Measurements from ENCODE around the gene TENM4. TPM values are rescaled to one million over a fixed set of nuclear protein-coding genes. Genes with fewer than 3 reads are reported as not detected.

The TENM4 gene
- total RNA-seq, 2 donors from 2014 or later, result 68.2 to 130 TPM

DNA sequence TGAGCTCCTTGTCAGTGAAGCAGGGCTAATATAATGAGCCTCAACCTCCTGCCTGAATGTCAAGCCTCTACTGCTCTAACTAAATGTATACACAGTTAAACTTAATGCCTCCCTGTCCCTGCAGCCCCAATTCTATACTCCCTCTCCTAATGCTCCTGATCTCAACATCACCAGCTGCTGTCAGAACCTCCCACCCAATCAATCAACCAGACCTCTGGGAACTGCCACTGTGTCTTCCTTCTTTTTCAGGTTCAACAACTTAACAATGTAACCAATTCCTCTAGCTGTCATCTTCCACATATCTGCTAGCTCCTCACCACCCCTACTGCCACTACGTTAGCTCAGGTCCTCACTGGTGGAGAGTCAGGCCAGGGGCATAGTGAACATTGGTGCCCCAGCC lies 526.3 kb downstream of the TENM4 start:
- no peak overlapping the region for H3K4me3 ChIP-seq (ENCODE audit: low read length)
- no peaks in the 10 kb centered on the region for H3K9me3 Mint-ChIP-seq
- H3K27me3 ChIP-seq (ENCODE audit: control insufficient read depth, insufficient read depth, low read length, poor library complexity, severe bottlenecking), result no peaks in the 10 kb centered on the region
- DNase-seq, result peak; percentile 12
- no peaks in the 10 kb centered on the region for H3K36me3 Mint-ChIP-seq (ENCODE audit: low read depth)
- no peak overlapping the region for H3K4me3 Mint-ChIP-seq
- H3K9ac ChIP-seq (ENCODE audit: extremely low read depth, low read length, poor library complexity, severe bottlenecking), result no peak overlapping the region
- WGBS, 2 experiments (ENCODE audit: insufficient coverage in 1 of 2, insufficient read length in 1 of 2), result 85 to 100% methylated on average over 1 of the region's 1 CpG
- no peaks in the 10 kb centered on the region for H3K27me3 Mint-ChIP-seq (ENCODE audit: insufficient read depth)
- H3K4me1 ChIP-seq (ENCODE audit: control insufficient read depth, insufficient read depth, low read length), result no peaks in the 10 kb centered on the region
- no peaks in the 10 kb centered on the region for H3K9me3 ChIP-seq (ENCODE audit: control insufficient read depth, low read length)
- no peak overlapping the region for H3K27ac ChIP-seq (ENCODE audit: low read depth, low read length)
- peaks cover 4% of the 10 kb centered on the region for H3K4me1 Mint-ChIP-seq
- H3K36me3 ChIP-seq (ENCODE audit: control insufficient read depth, insufficient read depth, low read length), result no peaks in the 10 kb centered on the region
- TF ChIP-seq, protein P1, sequence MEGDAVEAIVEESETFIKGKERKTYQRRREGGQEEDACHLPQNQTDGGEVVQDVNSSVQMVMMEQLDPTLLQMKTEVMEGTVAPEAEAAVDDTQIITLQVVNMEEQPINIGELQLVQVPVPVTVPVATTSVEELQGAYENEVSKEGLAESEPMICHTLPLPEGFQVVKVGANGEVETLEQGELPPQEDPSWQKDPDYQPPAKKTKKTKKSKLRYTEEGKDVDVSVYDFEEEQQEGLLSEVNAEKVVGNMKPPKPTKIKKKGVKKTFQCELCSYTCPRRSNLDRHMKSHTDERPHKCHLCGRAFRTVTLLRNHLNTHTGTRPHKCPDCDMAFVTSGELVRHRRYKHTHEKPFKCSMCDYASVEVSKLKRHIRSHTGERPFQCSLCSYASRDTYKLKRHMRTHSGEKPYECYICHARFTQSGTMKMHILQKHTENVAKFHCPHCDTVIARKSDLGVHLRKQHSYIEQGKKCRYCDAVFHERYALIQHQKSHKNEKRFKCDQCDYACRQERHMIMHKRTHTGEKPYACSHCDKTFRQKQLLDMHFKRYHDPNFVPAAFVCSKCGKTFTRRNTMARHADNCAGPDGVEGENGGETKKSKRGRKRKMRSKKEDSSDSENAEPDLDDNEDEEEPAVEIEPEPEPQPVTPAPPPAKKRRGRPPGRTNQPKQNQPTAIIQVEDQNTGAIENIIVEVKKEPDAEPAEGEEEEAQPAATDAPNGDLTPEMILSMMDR (conservative IDR thresholded peaks at IDR 0.05), result no peak
- H3K27ac Mint-ChIP-seq, result no peak overlapping the region

DNA sequence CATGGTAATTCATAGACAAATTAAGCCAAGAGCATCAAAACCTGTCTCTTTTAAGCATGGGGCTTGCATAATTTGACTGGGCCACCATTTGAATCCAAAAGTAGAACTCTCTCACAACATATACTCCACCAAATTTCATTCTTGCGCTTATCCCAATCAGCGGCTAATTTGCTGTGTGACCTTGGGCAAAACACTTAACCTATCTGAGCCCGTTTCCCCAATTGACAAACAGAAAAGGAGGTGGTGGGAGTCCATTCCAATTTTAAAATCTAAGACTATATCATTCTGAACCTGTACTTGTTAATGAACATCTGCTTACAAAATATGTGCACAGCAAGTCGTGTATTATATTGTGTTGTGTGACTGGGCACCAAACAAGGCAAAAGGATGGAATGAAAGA lies 528.1 kb downstream of the TENM4 start:
- no peak overlapping the region for H3K27ac ChIP-seq (ENCODE audit: low read depth, low read length)
- peak; percentile 3 for DNase-seq
- no peaks in the 10 kb centered on the region for H3K36me3 Mint-ChIP-seq (ENCODE audit: low read depth)
- H3K9me3 Mint-ChIP-seq, result no peaks in the 10 kb centered on the region
- no peaks in the 10 kb centered on the region for H3K27me3 Mint-ChIP-seq (ENCODE audit: insufficient read depth)
- TF ChIP-seq, protein P1 (conservative IDR thresholded peaks at IDR 0.05), result no peak
- no peak overlapping the region for H3K9ac ChIP-seq (ENCODE audit: extremely low read depth, low read length, poor library complexity, severe bottlenecking)
- no peak overlapping the region for H3K27ac Mint-ChIP-seq
- 91 to 100% methylated on average over 1 to 4 of the region's 4 CpGs for WGBS, 2 experiments (ENCODE audit: insufficient coverage in 1 of 2, insufficient read length in 1 of 2)
- H3K4me1 Mint-ChIP-seq, result peaks cover 3% of the 10 kb centered on the region
- no peaks in the 10 kb centered on the region for H3K27me3 ChIP-seq (ENCODE audit: control insufficient read depth, insufficient read depth, low read length, poor library complexity, severe bottlenecking)
- no peak overlapping the region for H3K4me3 Mint-ChIP-seq
- no peaks in the 10 kb centered on the region for H3K9me3 ChIP-seq (ENCODE audit: control insufficient read depth, low read length)
- H3K4me3 ChIP-seq (ENCODE audit: low read length), result no peak overlapping the region
- H3K4me1 ChIP-seq (ENCODE audit: control insufficient read depth, insufficient read depth, low read length), result no peaks in the 10 kb centered on the region
- no peaks in the 10 kb centered on the region for H3K36me3 ChIP-seq (ENCODE audit: control insufficient read depth, insufficient read depth, low read length)

- Mint-ChIP-seq H3K4me3 (no peak overlapping the region), H3K9me3 (no peaks in the 10 kb centered on the region), H3K4me1 (peaks cover 10% of the 10 kb centered on the region), H3K27me3 (ENCODE audit: insufficient read depth) (no peaks in the 10 kb centered on the region), H3K27ac (no peak overlapping the region), H3K36me3 (ENCODE audit: low read depth) (no peaks in the 10 kb centered on the region)
- H3K9ac ChIP-seq (ENCODE audit: extremely low read depth, low read length, poor library complexity, severe bottlenecking), result no peak overlapping the region
- H3K27me3 ChIP-seq (ENCODE audit: control insufficient read depth, insufficient read depth, low read length, poor library complexity, severe bottlenecking), result no peaks in the 10 kb centered on the region
- no peaks in the 10 kb centered on the region for H3K9me3 ChIP-seq (ENCODE audit: control insufficient read depth, low read length)
- TF ChIP-seq, protein P1 (conservative IDR thresholded peaks at IDR 0.05), result no peak
- no peaks in the 10 kb centered on the region for H3K4me1 ChIP-seq (ENCODE audit: control insufficient read depth, insufficient read depth, low read length)
- no peak overlapping the region for H3K4me3 ChIP-seq (ENCODE audit: low read length)
- no peak for DNase-seq
- H3K27ac ChIP-seq (ENCODE audit: low read depth, low read length), result no peak overlapping the region
- WGBS, 2 experiments (ENCODE audit: insufficient coverage in 1 of 2, insufficient read length in 1 of 2), result 93 to 95% methylated on average over 4 of the region's 4 CpGs
- no peaks in the 10 kb centered on the region for H3K36me3 ChIP-seq (ENCODE audit: control insufficient read depth, insufficient read depth, low read length)
Observed at GRCh38 chr11:78910322-78910721, 530.5 kb downstream of the TENM4 start.

Measured in endodermal cell (in vitro differentiated cells).